ENCODE results near the gene FLOT2.

Gene FLOT2

GRCh38 chr17:28861393-28862203, 35.9 kb downstream of the FLOT2 start:
- Mint-ChIP-seq H3K4me3 (no peak overlapping the region), H3K36me3 (ENCODE audit: low read depth) (peaks cover 23% of the 10 kb centered on the region), H3K27ac (peak overlapping the region; percentile 50), H3K27me3 (ENCODE audit: low read depth, poor library complexity) (peaks cover 10% of the 10 kb centered on the region), H3K4me1 (no peaks in the 10 kb centered on the region), H3K9me3 (no peaks in the 10 kb centered on the region)
- no peak for DNase-seq
- no peak for TF ChIP-seq CTCF (IDR thresholded peaks at IDR 0.05)

DNA sequence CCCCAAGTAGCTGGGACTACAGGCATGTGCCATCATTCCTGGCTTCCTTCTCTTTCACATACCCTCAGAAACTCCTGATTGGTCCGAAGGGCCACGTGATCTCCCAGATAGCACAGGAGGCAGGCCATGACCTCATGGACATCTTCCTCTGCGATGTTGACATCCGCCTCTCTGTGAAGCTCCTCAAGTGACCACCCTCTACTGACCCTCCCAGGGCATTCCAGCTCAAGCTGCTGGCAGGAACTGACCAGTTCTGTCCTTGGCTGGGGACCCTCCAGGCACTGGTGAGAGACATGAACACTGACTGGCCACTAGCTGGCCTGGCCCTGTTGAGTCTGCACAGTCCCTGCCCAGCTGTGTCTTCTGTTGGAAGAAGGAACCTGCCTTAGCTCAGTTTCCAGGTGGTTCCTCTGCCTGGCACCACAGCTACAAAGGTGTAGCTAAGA, 37.1 kb downstream of the FLOT2 start:
- H3K27me3 Mint-ChIP-seq (ENCODE audit: low read depth, poor library complexity), result peaks cover 6% of the 10 kb centered on the region
- peaks cover 8% of the 10 kb centered on the region for H3K4me1 Mint-ChIP-seq
- no peaks in the 10 kb centered on the region for H3K9me3 Mint-ChIP-seq
- no peak overlapping the region for H3K4me3 Mint-ChIP-seq
- no peak for DNase-seq
- TF ChIP-seq CTCF (IDR thresholded peaks at IDR 0.05), result no peak
- H3K36me3 Mint-ChIP-seq (ENCODE audit: low read depth), result peaks cover 23% of the 10 kb centered on the region
- H3K27ac Mint-ChIP-seq, result peak overlapping the region; percentile 61

- Mint-ChIP-seq H3K9me3 (no peaks in the 10 kb centered on the region), H3K36me3 (ENCODE audit: low read depth) (peaks cover 27% of the 10 kb centered on the region), H3K4me1 (peaks cover 21% of the 10 kb centered on the region), H3K4me3 (no peak overlapping the region), H3K27ac (no peak overlapping the region), H3K27me3 (ENCODE audit: low read depth, poor library complexity) (peaks cover 6% of the 10 kb centered on the region)
- no peak for TF ChIP-seq CTCF (IDR thresholded peaks at IDR 0.05)
- no peak for DNase-seq
Observed at GRCh38 chr17:28858801-28859355, 38.7 kb downstream of the FLOT2 start.

- H3K27ac Mint-ChIP-seq, result no peak overlapping the region
- no peak for DNase-seq
- H3K4me3 Mint-ChIP-seq, result peak overlapping the region; percentile 7
- H3K27me3 Mint-ChIP-seq (ENCODE audit: low read depth, poor library complexity), result peaks cover 6% of the 10 kb centered on the region
- H3K36me3 Mint-ChIP-seq (ENCODE audit: low read depth), result peaks cover 27% of the 10 kb centered on the region
- TF ChIP-seq CTCF (IDR thresholded peaks at IDR 0.05), result no peak
- H3K4me1 Mint-ChIP-seq, result peaks cover 21% of the 10 kb centered on the region
- no peaks in the 10 kb centered on the region for H3K9me3 Mint-ChIP-seq
Observed at GRCh38 chr17:28857905-28858800, 39.4 kb downstream of the FLOT2 start.

GRCh38 chr17:28856028-28856574, 41.4 kb downstream of the FLOT2 start:
- H3K36me3 Mint-ChIP-seq (ENCODE audit: low read depth), result peaks cover 27% of the 10 kb centered on the region
- H3K27ac Mint-ChIP-seq, result no peak overlapping the region
- H3K4me3 Mint-ChIP-seq, result peak overlapping the region; percentile 93
- DNase-seq, result no peak
- H3K27me3 Mint-ChIP-seq (ENCODE audit: low read depth, poor library complexity), result peaks cover 6% of the 10 kb centered on the region
- peaks cover 21% of the 10 kb centered on the region for H3K4me1 Mint-ChIP-seq
- TF ChIP-seq CTCF (IDR thresholded peaks at IDR 0.05), result no peak
- H3K9me3 Mint-ChIP-seq, result no peaks in the 10 kb centered on the region

All from nephron progenitor cell (in vitro differentiated cells).